Vagina (tissue), 2 donors: ENCODE data around the gene METTL13. TPM values are rescaled to one million over a fixed set of nuclear protein-coding genes. Genes with fewer than 3 reads are reported as not detected.

Source experiments
- DNase-seq, 2 donors: peaks; one replicate each; pipeline ENCODE4 v3.0.0-alpha.2; 2017; ENCODE audit errors: extremely low spot score in 2 of 2
- H3K27ac ChIP-seq: fragments of 200-600 bp; sonication (generic); one replicate; pipeline ENCODE4 v1.5.1; 2019
- H3K27me3 ChIP-seq: fragments of 200-600 bp; sonication (generic); one replicate; pipeline ENCODE4 v1.5.1; 2019
- H3K36me3 ChIP-seq, 2 donors: fragments of 200-600 bp; sonication (generic); one replicate each; pipeline ENCODE4 v1.5.1; 2017 to 2019
- H3K4me1 ChIP-seq: fragments of 200-600 bp; sonication (generic); one replicate; pipeline ENCODE4 v1.5.1; 2019
- H3K4me3 ChIP-seq, 2 donors: fragments of 200-600 bp; sonication (generic); 1 replicate in 1 of 2; 2 replicates in 1 of 2; pipeline ENCODE4 v1.5.1; 2016 to 2019
- H3K9me3 ChIP-seq: fragments of 200-600 bp; sonication (generic); one replicate; pipeline ENCODE4 v1.5.1; 2019
- CTCF ChIP-seq, 3 experiments: fragments of 450-650 bp in 2 of 3; fragments of 200-600 bp in 1 of 3; sonication (generic) in 1 of 3; IDR thresholded peaks; one replicate each; pipeline ENCODE4 v1.5.1; 2017 to 2019; ENCODE audit warnings: antibody characterized with exemption in 3 of 3, mild to moderate bottlenecking in 2 of 3, moderate library complexity in 2 of 3
- POLR2A ChIP-seq, 2 donors: fragments of 450-650 bp; IDR thresholded peaks; one replicate each; pipeline ENCODE4 v1.6.1; 2017; ENCODE audit warnings: antibody characterized with exemption in 2 of 2, mild to moderate bottlenecking in 2 of 2, moderate library complexity in 2 of 2
- POLR2AphosphoS5 ChIP-seq, 2 donors: sonication (generic); formaldehyde crosslinking; IDR thresholded peaks; one replicate each; pipeline ENCODE4 v1.9.0; 2017; ENCODE audit warnings: antibody characterized with exemption in 2 of 2, mild to moderate bottlenecking in 2 of 2, low read depth in 1 of 2; ENCODE audit not compliant: insufficient read depth in 1 of 2
- intact Hi-C: fragments of 100-400 bp; cut with DNase I; formaldehyde crosslinking; loops from one replicate; pipeline ENCODE4 v1.15.1; 2023
- small RNA-seq: library from RNA; depleted of rRNA; stranded (forward); fragments of <200 nt; gene quantifications from one replicate; pipeline ENCODE3, GENCODE V24; 2016
- total RNA-seq: library from RNA; depleted of rRNA; stranded (reverse); fragments of >200 nt; gene quantifications from one replicate; pipeline ENCODE4 v1.2.3, GENCODE V29; 2016

Gene METTL13
- total RNA-seq, 1 donor from 2014 or later, result 15.5 TPM

- TF ChIP-seq CTCF (IDR thresholded peaks at IDR 0.05) (no peak), POLR2A (IDR thresholded peaks at IDR 0.05) (no peak), POLR2AphosphoS5 (IDR thresholded peaks at IDR 0.05; ENCODE audit: insufficient read depth in 1 of 2, low read depth in 1 of 2) (no peak)
- Histone ChIP-seq H3K27ac (no peak overlapping the region), H3K36me3 (no peaks in the 10 kb centered on the region), H3K27me3 (no peaks in the 10 kb centered on the region), H3K4me3 (no peak overlapping the region), H3K4me1 (peaks cover under 1% of the 10 kb centered on the region), H3K9me3 (no peaks in the 10 kb centered on the region)
- intact Hi-C loops, result no loop called here
- DNase-seq, result no peak
Observed at GRCh38 chr1:171845998-171846397, 64.5 kb downstream of the METTL13 start.

Small RNA genes within 50 kb of the gene (small RNA-seq; reads per million reads assigned to genes)
- not detected for gene RF00601

Other genes with a start within 250 kb of the METTL13 start
- not detected for gene MYOCOS, start 159.4 kb upstream of the METTL13 start, total RNA-seq
- 19.4 TPM for gene MYOC, start 129.0 kb upstream of the METTL13 start, total RNA-seq
- gene VAMP4, start 39.6 kb upstream of the METTL13 start, total RNA-seq, result 8.1 TPM
- 15.5 TPM for gene DNM3, start 59.8 kb downstream of the METTL13 start, total RNA-seq